Measurements from ENCODE around the gene FRMPD2.

DNA sequence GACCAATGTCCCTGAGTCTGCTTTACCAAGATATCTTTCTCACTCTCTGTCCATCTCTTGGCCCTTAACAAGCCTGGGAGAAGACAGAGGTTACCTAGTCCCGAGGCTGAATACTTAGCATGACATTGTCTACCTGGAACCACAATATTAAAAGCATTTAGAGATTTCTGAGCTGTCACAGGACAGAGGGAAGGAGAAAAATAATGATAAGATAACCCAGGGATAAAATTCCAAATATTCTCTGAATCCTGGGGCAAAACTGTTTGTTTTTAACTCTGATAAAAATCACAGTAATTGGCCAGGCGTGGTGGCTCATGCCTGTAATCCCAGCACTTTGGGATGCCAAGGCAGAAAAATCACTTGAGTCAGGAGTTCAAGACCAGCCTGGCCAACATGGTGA, 19.9 kb upstream of the FRMPD2 start:
- TF ChIP-seq POLR2A (IDR thresholded peaks at IDR 0.05), result no peak
- TF ChIP-seq, protein P1, sequence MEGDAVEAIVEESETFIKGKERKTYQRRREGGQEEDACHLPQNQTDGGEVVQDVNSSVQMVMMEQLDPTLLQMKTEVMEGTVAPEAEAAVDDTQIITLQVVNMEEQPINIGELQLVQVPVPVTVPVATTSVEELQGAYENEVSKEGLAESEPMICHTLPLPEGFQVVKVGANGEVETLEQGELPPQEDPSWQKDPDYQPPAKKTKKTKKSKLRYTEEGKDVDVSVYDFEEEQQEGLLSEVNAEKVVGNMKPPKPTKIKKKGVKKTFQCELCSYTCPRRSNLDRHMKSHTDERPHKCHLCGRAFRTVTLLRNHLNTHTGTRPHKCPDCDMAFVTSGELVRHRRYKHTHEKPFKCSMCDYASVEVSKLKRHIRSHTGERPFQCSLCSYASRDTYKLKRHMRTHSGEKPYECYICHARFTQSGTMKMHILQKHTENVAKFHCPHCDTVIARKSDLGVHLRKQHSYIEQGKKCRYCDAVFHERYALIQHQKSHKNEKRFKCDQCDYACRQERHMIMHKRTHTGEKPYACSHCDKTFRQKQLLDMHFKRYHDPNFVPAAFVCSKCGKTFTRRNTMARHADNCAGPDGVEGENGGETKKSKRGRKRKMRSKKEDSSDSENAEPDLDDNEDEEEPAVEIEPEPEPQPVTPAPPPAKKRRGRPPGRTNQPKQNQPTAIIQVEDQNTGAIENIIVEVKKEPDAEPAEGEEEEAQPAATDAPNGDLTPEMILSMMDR (IDR thresholded peaks at IDR 0.05), result no peak
